Neural cell (in vitro differentiated cells): ENCODE data around the gene XCR1. TPM values are rescaled to one million over a fixed set of nuclear protein-coding genes. Genes with fewer than 3 reads are reported as not detected.

ENCODE experiments used
- H2AFZ ChIP-seq: fragments of 200-600, 300-800 bp; sonication (generic), shearing (Covaris generic); 2 replicates; pipeline ENCODE4 v1.6.0; 2014; ENCODE audit warnings: low read depth, mild to moderate bottlenecking, antibody characterized with exemption, low read length, moderate library complexity
- H3F3A ChIP-seq: fragments of 200-600 bp; shearing (Covaris generic); 2 replicates; pipeline ENCODE4 v1.6.1; 2016; ENCODE audit warnings: mild to moderate bottlenecking, moderate library complexity, mixed read lengths, antibody characterized with exemption, low read length; ENCODE audit not compliant: insufficient read depth, poor library complexity, severe bottlenecking
- H3K27ac ChIP-seq: fragments of 200-600, 300-800 bp; sonication (generic), shearing (Covaris generic); 2 replicates; pipeline ENCODE4 v1.5.1; 2014; ENCODE audit warnings: mild to moderate bottlenecking, low read length, moderate library complexity
- H3K27me3 ChIP-seq: fragments of 300-800, 200-600 bp; sonication (generic), shearing (Covaris generic); 2 replicates; pipeline ENCODE4 v1.6.0; 2014; ENCODE audit warnings: mild to moderate bottlenecking, low read depth, low read length, moderate library complexity; ENCODE audit not compliant: insufficient read depth
- H3K36me3 ChIP-seq: fragments of 300-800, 200-600 bp; sonication (generic), shearing (Covaris generic); 2 replicates; pipeline ENCODE4 v1.5.1; 2014; ENCODE audit warnings: mild to moderate bottlenecking, antibody characterized with exemption, low read length, moderate library complexity; ENCODE audit not compliant: insufficient read depth
- H3K4me2 ChIP-seq: fragments of 300-800, 200-600 bp; sonication (generic), shearing (Covaris generic); 2 replicates; pipeline ENCODE4 v1.6.0; 2014; ENCODE audit warnings: mild to moderate bottlenecking, low read length
- H3K4me3 ChIP-seq: fragments of 300-800, 200-600 bp; sonication (generic), shearing (Covaris generic); 2 replicates; pipeline ENCODE4 v1.5.1; 2014; ENCODE audit warnings: mild to moderate bottlenecking, low read length, moderate library complexity
- H3K79me2 ChIP-seq: fragments of 200-600 bp; shearing (Covaris generic); replicated peaks from 2 replicates; pipeline ENCODE4 v1.6.0; 2014; ENCODE audit warnings: mild to moderate bottlenecking, low read length, moderate library complexity; ENCODE audit not compliant: insufficient read depth
- H3K9ac ChIP-seq: fragments of 300-800, 200-600 bp; sonication (generic), shearing (Covaris generic); 2 replicates; pipeline ENCODE4 v1.6.1; 2016; ENCODE audit warnings: mild to moderate bottlenecking, low read length, mixed read lengths
- H3K9me2 ChIP-seq: fragments of 200-600 bp; shearing (Covaris generic); 2 replicates; pipeline ENCODE4 v1.6.1; 2016; ENCODE audit warnings: mild to moderate bottlenecking, low read length, mixed read lengths; ENCODE audit not compliant: insufficient read depth
- H3K9me3 ChIP-seq: fragments of 200-600, 300-800 bp; sonication (generic), shearing (Covaris generic); 2 replicates; pipeline ENCODE4 v1.6.1; 2016; ENCODE audit warnings: mild to moderate bottlenecking, mixed run types, low read length, moderate library complexity, mixed read lengths
- H4K20me1 ChIP-seq: fragments of 200-600 bp; shearing (Covaris generic); 2 replicates; pipeline ENCODE4 v1.6.1; 2016; ENCODE audit warnings: mild to moderate bottlenecking, mixed run types; ENCODE audit not compliant: insufficient read depth
- EP300 ChIP-seq: fragments of 450-650 bp; conservative IDR thresholded peaks from 2 replicates; pipeline ENCODE4 v1.6.1; 2014; ENCODE audit warnings: antibody characterized with exemption, mild to moderate bottlenecking, moderate library complexity; ENCODE audit not compliant: poor library complexity, severe bottlenecking
- MXI1 ChIP-seq: fragments of 450-650 bp; conservative IDR thresholded peaks from 2 replicates; pipeline ENCODE4 v1.6.1; 2014; ENCODE audit warnings: antibody characterized with exemption, mild to moderate bottlenecking; ENCODE audit not compliant: poor library complexity, severe bottlenecking
- POLR2AphosphoS5 ChIP-seq: IDR thresholded peaks from 2 replicates; pipeline ENCODE4 v1.6.1; 2012
- RAD21 ChIP-seq: fragments of 450-650 bp; conservative IDR thresholded peaks from 2 replicates; pipeline ENCODE4 v1.6.1; 2014; ENCODE audit warnings: antibody characterized with exemption, mild to moderate bottlenecking, moderate library complexity
- SMC3 ChIP-seq: fragments of 450-650 bp; conservative IDR thresholded peaks from 2 replicates; pipeline ENCODE4 v1.6.1; 2014; ENCODE audit warnings: antibody characterized with exemption, mild to moderate bottlenecking, moderate library complexity; ENCODE audit not compliant: poor library complexity
- TAF1 ChIP-seq: IDR thresholded peaks from 2 replicates; pipeline ENCODE4 v1.6.1; 2012; ENCODE audit warnings: low read depth
- polyA plus RNA-seq: library from polyadenylated mRNA; depleted of rRNA; stranded (reverse); fragments of >200 nt; gene quantifications from 2 replicates; pipeline ENCODE4 v1.2.3, GENCODE V29; 2014
- TF ChIP-seq, protein P1 (sequence below): IDR thresholded peaks from 2 replicates; pipeline ENCODE4 v1.6.1; 2012; ENCODE audit warnings: borderline replicate concordance
- TF ChIP-seq, protein P2 (sequence below): fragments of 450-650 bp; IDR thresholded peaks from 2 replicates; pipeline ENCODE4 v1.5.1; 2014; ENCODE audit warnings: antibody characterized with exemption, mild to moderate bottlenecking, moderate library complexity; ENCODE audit not compliant: poor library complexity, severe bottlenecking

Gene XCR1
- polyA plus RNA-seq, 1 donor from 2014 or later: not detected

DNA sequence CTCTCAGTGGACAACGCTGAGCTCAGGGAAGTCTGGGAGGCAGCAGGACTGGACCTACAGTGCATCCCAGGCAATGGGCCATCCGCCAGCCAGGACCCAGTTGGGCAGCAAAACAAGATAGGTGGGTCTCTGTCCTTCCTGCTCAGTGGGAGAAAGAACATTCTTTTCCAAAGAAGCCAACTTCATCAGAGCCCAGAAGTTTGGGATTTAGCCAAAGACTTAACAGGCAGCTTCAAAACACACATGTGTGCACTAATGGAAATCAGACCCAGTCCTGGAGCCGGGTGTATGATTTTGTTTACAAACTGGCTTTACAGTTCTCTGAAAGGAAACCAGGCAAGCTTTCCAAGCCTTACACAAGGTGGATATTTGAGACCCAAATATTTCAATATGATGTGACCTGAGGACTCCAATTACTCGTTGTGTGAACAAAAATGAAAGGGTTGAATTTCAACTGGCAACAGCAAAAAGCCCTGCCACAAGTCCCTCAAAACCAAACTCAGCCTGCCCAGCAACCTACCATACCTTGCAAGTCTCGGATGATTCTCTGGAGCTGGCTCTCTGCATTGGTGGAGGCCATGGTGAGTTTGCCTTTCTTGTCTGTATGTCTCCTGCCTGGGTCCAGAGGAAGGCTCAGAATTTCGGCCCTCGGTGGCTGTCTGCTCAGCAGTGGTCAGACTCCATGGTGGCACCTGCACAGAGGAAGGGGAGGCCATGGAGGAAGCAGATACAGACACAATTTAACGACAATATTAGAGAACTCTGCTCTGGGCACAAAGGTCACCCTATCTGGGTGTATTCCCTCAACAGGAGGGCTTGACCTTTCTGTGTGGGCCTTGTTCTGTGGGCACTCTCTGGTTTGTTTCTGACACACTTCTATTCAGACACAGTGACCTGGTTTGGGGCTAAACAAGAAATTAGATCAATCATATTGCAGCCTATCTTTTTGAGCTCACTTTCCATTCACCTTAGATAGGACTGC lies 42.7 kb downstream of the XCR1 start:
- no peak overlapping the region for H3K4me2 ChIP-seq
- no peaks in the 10 kb centered on the region for H3K79me2 ChIP-seq
- H3K27ac ChIP-seq: no peak overlapping the region
- H3K9me2 ChIP-seq: no peaks in the 10 kb centered on the region
- H3K9ac ChIP-seq: no peak overlapping the region
- no peaks in the 10 kb centered on the region for H3K9me3 ChIP-seq
- no peak overlapping the region for H2AFZ ChIP-seq
- no peak overlapping the region for H3K4me3 ChIP-seq
- no peaks in the 10 kb centered on the region for H3K36me3 ChIP-seq
- no peak for TF ChIP-seq EP300
- TF ChIP-seq, protein P1, sequence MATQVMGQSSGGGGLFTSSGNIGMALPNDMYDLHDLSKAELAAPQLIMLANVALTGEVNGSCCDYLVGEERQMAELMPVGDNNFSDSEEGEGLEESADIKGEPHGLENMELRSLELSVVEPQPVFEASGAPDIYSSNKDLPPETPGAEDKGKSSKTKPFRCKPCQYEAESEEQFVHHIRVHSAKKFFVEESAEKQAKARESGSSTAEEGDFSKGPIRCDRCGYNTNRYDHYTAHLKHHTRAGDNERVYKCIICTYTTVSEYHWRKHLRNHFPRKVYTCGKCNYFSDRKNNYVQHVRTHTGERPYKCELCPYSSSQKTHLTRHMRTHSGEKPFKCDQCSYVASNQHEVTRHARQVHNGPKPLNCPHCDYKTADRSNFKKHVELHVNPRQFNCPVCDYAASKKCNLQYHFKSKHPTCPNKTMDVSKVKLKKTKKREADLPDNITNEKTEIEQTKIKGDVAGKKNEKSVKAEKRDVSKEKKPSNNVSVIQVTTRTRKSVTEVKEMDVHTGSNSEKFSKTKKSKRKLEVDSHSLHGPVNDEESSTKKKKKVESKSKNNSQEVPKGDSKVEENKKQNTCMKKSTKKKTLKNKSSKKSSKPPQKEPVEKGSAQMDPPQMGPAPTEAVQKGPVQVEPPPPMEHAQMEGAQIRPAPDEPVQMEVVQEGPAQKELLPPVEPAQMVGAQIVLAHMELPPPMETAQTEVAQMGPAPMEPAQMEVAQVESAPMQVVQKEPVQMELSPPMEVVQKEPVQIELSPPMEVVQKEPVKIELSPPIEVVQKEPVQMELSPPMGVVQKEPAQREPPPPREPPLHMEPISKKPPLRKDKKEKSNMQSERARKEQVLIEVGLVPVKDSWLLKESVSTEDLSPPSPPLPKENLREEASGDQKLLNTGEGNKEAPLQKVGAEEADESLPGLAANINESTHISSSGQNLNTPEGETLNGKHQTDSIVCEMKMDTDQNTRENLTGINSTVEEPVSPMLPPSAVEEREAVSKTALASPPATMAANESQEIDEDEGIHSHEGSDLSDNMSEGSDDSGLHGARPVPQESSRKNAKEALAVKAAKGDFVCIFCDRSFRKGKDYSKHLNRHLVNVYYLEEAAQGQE: no peak
- TF ChIP-seq SMC3: no peak
- TF ChIP-seq, protein P2, sequence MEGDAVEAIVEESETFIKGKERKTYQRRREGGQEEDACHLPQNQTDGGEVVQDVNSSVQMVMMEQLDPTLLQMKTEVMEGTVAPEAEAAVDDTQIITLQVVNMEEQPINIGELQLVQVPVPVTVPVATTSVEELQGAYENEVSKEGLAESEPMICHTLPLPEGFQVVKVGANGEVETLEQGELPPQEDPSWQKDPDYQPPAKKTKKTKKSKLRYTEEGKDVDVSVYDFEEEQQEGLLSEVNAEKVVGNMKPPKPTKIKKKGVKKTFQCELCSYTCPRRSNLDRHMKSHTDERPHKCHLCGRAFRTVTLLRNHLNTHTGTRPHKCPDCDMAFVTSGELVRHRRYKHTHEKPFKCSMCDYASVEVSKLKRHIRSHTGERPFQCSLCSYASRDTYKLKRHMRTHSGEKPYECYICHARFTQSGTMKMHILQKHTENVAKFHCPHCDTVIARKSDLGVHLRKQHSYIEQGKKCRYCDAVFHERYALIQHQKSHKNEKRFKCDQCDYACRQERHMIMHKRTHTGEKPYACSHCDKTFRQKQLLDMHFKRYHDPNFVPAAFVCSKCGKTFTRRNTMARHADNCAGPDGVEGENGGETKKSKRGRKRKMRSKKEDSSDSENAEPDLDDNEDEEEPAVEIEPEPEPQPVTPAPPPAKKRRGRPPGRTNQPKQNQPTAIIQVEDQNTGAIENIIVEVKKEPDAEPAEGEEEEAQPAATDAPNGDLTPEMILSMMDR: no peak
- no peak for TF ChIP-seq MXI1
- no peak for TF ChIP-seq RAD21
- TF ChIP-seq TAF1: no peak
- no peaks in the 10 kb centered on the region for H3F3A ChIP-seq
- no peaks in the 10 kb centered on the region for H4K20me1 ChIP-seq
- no peaks in the 10 kb centered on the region for H3K27me3 ChIP-seq

GRCh38 chr3:45983770-45984169 lies 43.5 kb downstream of the XCR1 start:
- Histone ChIP-seq H3K4me2 (no peak overlapping the region), H3K9me3 (no peaks in the 10 kb centered on the region), H3K9ac (no peak overlapping the region), H3K79me2 (no peaks in the 10 kb centered on the region), H4K20me1 (no peaks in the 10 kb centered on the region), H2AFZ (no peak overlapping the region), H3F3A (no peaks in the 10 kb centered on the region), H3K27ac (no peak overlapping the region), H3K9me2 (no peaks in the 10 kb centered on the region), H3K36me3 (no peaks in the 10 kb centered on the region), H3K27me3 (no peaks in the 10 kb centered on the region), H3K4me3 (no peak overlapping the region)
- no peak for TF ChIP-seq RAD21
- no peak for TF ChIP-seq EP300
- no peak for TF ChIP-seq POLR2AphosphoS5
- TF ChIP-seq, protein P1: no peak
